ENCODE data around the gene ABCB11. TPM values are rescaled to one million over a fixed set of nuclear protein-coding genes. Genes with fewer than 3 reads are reported as not detected.

The ABCB11 gene
- polyA plus RNA-seq, 1 donor from 2014 or later: not detected

GRCh38 chr2:169035887-169036286 lies 4.8 kb upstream of the ABCB11 start:
- no peaks in the 10 kb centered on the region for H3K79me2 ChIP-seq (replicated peaks; ENCODE audit: insufficient read depth, low read length)
- no peak overlapping the region for H3K4me2 ChIP-seq (ENCODE audit: low read length)
- H3K27ac ChIP-seq (ENCODE audit: low read length): no peak overlapping the region
- no peak overlapping the region for H3K4me3 ChIP-seq (ENCODE audit: low read length)
- H2AFZ ChIP-seq (ENCODE audit: low read depth, low read length): no peak overlapping the region
- no peaks in the 10 kb centered on the region for H3K9me3 ChIP-seq (ENCODE audit: low read length)
- H3K27me3 ChIP-seq (ENCODE audit: insufficient read depth, low read depth, low read length): no peaks in the 10 kb centered on the region
- no peak overlapping the region for H3K9ac ChIP-seq (ENCODE audit: low read length)
- no peaks in the 10 kb centered on the region for H4K20me1 ChIP-seq (ENCODE audit: insufficient read depth)
- TF ChIP-seq EZH2 (IDR thresholded peaks at IDR 0.05; ENCODE audit: borderline replicate concordance, insufficient read depth, low read length, poor library complexity, severe bottlenecking): no peak
- no peak for TF ChIP-seq CTCF (IDR thresholded peaks at IDR 0.05; ENCODE audit: poor library complexity, severe bottlenecking)
- no peak for TF ChIP-seq SMC3 (conservative IDR thresholded peaks at IDR 0.05; ENCODE audit: poor library complexity)
- no peak for TF ChIP-seq REST (IDR thresholded peaks at IDR 0.05; ENCODE audit: borderline replicate concordance)
- TF ChIP-seq POLR2AphosphoS5 (IDR thresholded peaks at IDR 0.05): no peak
- no peak for TF ChIP-seq RAD21 (conservative IDR thresholded peaks at IDR 0.05)
- no peak for TF ChIP-seq MXI1 (conservative IDR thresholded peaks at IDR 0.05; ENCODE audit: poor library complexity, severe bottlenecking)
- TF ChIP-seq TAF1 (IDR thresholded peaks at IDR 0.05; ENCODE audit: low read depth): no peak
- no peak for TF ChIP-seq EP300 (conservative IDR thresholded peaks at IDR 0.05; ENCODE audit: poor library complexity, severe bottlenecking)
- H3K9me2 ChIP-seq (ENCODE audit: insufficient read depth, low read length): no peaks in the 10 kb centered on the region
- no peaks in the 10 kb centered on the region for H3F3A ChIP-seq (ENCODE audit: insufficient read depth, low read length, poor library complexity, severe bottlenecking)
- no peaks in the 10 kb centered on the region for H3K36me3 ChIP-seq (ENCODE audit: insufficient read depth, low read length)

DNA sequence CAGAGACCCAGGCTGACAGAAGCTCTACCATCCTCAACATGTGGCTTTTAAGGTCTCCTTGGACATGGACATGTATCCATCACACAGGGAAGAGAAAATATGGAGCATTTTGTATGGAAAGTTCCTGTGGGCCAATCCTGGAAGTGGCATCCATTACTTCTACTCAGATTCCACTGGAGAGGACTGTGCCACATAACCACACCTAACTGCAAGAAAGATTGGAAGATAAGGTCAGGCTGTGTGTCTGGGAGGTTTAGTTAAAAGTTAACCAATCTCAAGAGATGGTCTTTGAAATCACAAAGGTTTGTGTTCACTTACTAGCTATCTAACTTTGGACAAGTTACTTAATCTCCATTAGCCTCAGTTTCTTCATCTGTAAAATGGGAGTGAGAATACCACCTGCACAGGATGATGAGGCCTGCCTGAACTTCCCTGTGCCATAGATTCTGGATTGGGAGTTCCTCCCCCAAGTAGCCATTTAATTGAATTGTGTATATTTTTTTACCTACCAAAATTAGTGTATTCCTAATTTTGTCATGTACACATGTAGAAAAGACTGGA lies 3.9 kb upstream of the ABCB11 start:
- no peak overlapping the region for H3K27ac ChIP-seq (ENCODE audit: low read length)
- H3K4me2 ChIP-seq (ENCODE audit: low read length): no peak overlapping the region
- TF ChIP-seq REST (IDR thresholded peaks at IDR 0.05; ENCODE audit: borderline replicate concordance) (no peak), EP300 (conservative IDR thresholded peaks at IDR 0.05; ENCODE audit: poor library complexity, severe bottlenecking) (no peak), EZH2 (IDR thresholded peaks at IDR 0.05; ENCODE audit: borderline replicate concordance, insufficient read depth, low read length, poor library complexity, severe bottlenecking) (no peak)
- H3K4me3 ChIP-seq (ENCODE audit: low read length): no peak overlapping the region
- no peaks in the 10 kb centered on the region for H3F3A ChIP-seq (ENCODE audit: insufficient read depth, low read length, poor library complexity, severe bottlenecking)
- no peaks in the 10 kb centered on the region for H3K9me3 ChIP-seq (ENCODE audit: low read length)
- H3K9ac ChIP-seq (ENCODE audit: low read length): no peak overlapping the region
- no peaks in the 10 kb centered on the region for H3K36me3 ChIP-seq (ENCODE audit: insufficient read depth, low read length)
- H3K79me2 ChIP-seq (replicated peaks; ENCODE audit: insufficient read depth, low read length): no peaks in the 10 kb centered on the region
- H4K20me1 ChIP-seq (ENCODE audit: insufficient read depth): no peaks in the 10 kb centered on the region
- no peaks in the 10 kb centered on the region for H3K27me3 ChIP-seq (ENCODE audit: insufficient read depth, low read depth, low read length)
- H3K9me2 ChIP-seq (ENCODE audit: insufficient read depth, low read length): no peaks in the 10 kb centered on the region
- no peak overlapping the region for H2AFZ ChIP-seq (ENCODE audit: low read depth, low read length)

All from neural cell (in vitro differentiated cells).